Astrocyte (in vitro differentiated cells and primary cell): ENCODE results near the gene HSPBAP1. TPM values are rescaled to one million over a fixed set of nuclear protein-coding genes. Genes with fewer than 3 reads are reported as not detected.

Experiments
- DNase-seq: peaks from one replicate; pipeline ENCODE4 v3.0.0-alpha.2; 2010; ENCODE audit warnings: low read depth
- FAIRE-seq: peaks from 2 replicates; lab custom pipeline; 2011; peaks lifted over from hg19 to GRCh38; lab: Jason Lieb, UNC
- H2AFZ ChIP-seq: 2 replicates; pipeline ENCODE4 v1.6.0; 2012; ENCODE audit warnings: low read depth, low read length, inconsistent platforms
- H3K27ac ChIP-seq: 2 replicates; pipeline ENCODE4 v1.5.1; 2011; ENCODE audit warnings: low read depth, low read length, inconsistent platforms
- H3K27me3 ChIP-seq: 2 replicates; pipeline ENCODE4 v1.6.0; 2011; ENCODE audit warnings: low read length, inconsistent platforms; ENCODE audit not compliant: insufficient read depth
- H3K36me3 ChIP-seq: 2 replicates; pipeline ENCODE4 v1.5.1; 2011; ENCODE audit warnings: low read length, inconsistent platforms; ENCODE audit not compliant: insufficient read depth
- H3K4me1 ChIP-seq: 2 replicates; pipeline ENCODE4 v1.5.1; 2011; ENCODE audit warnings: low read length, inconsistent platforms; ENCODE audit not compliant: insufficient read depth
- H3K4me2 ChIP-seq: 2 replicates; pipeline ENCODE4 v1.6.0; 2012; ENCODE audit warnings: low read length, inconsistent platforms
- H3K4me3 ChIP-seq: 2 replicates; pipeline ENCODE4 v1.5.1; 2011; ENCODE audit warnings: low read depth, mild to moderate bottlenecking, low read length, inconsistent platforms; ENCODE audit not compliant: insufficient read depth
- H3K79me2 ChIP-seq: 2 replicates; pipeline ENCODE4 v1.6.0; 2012; ENCODE audit warnings: mild to moderate bottlenecking, low read length, inconsistent platforms; ENCODE audit not compliant: insufficient read depth
- H3K9ac ChIP-seq: 2 replicates; pipeline ENCODE4 v1.6.0; 2012; ENCODE audit warnings: mild to moderate bottlenecking, low read length, inconsistent platforms
- H3K9me3 ChIP-seq: 2 replicates; pipeline ENCODE4 v1.5.1; 2012; ENCODE audit warnings: low read depth, mild to moderate bottlenecking, low read length, inconsistent platforms; ENCODE audit not compliant: insufficient read depth
- H4K20me1 ChIP-seq: 2 replicates; pipeline ENCODE4 v1.6.0; 2012; ENCODE audit warnings: low read length, inconsistent platforms; ENCODE audit not compliant: insufficient read depth
- H3K27ac Mint-ChIP-seq: one replicate; pipeline ENCODE4 v1.8.0; 2021; ENCODE audit warnings: mild to moderate bottlenecking, mixed read lengths; ENCODE audit not compliant: unreplicated experiment
- H3K27me3 Mint-ChIP-seq: one replicate; pipeline ENCODE4 v1.8.0; 2021; ENCODE audit warnings: low read depth, mixed read lengths; ENCODE audit not compliant: unreplicated experiment
- H3K36me3 Mint-ChIP-seq: one replicate; pipeline ENCODE4 v1.8.0; 2021; ENCODE audit warnings: low read depth, mixed read lengths; ENCODE audit not compliant: unreplicated experiment
- H3K4me1 Mint-ChIP-seq: one replicate; pipeline ENCODE4 v1.8.0; 2021; ENCODE audit warnings: low read depth, mixed read lengths; ENCODE audit not compliant: unreplicated experiment
- H3K4me3 Mint-ChIP-seq: one replicate; pipeline ENCODE4 v1.8.0; 2021; ENCODE audit warnings: mild to moderate bottlenecking, moderate library complexity, mixed read lengths; ENCODE audit not compliant: unreplicated experiment
- H3K9me3 Mint-ChIP-seq: one replicate; pipeline ENCODE4 v1.8.0; 2021; ENCODE audit warnings: mild to moderate bottlenecking, mixed read lengths; ENCODE audit not compliant: unreplicated experiment
- CTCF ChIP-seq: IDR thresholded peaks from 2 replicates; pipeline ENCODE4 v1.5.1; 2011; ENCODE audit warnings: low read depth, mild to moderate bottlenecking, inconsistent platforms, low read length, moderate library complexity; ENCODE audit not compliant: insufficient read depth
- EZH2 ChIP-seq: IDR thresholded peaks from 2 replicates; pipeline ENCODE4 v1.6.1; 2012; ENCODE audit warnings: mild to moderate bottlenecking, low read length, inconsistent platforms; ENCODE audit not compliant: insufficient read depth
- total RNA-seq: library from RNA; stranded (reverse); gene quantifications from 2 replicates; pipeline ENCODE4 v1.2.1, GENCODE V29; 2021

Gene HSPBAP1
- total RNA-seq, 1 donor from 2014 or later, result 4.3 TPM

- peaks cover 37% of the 10 kb centered on the region for H3K36me3 Mint-ChIP-seq
- H3K36me3 ChIP-seq, result no peaks in the 10 kb centered on the region
- H3K27ac ChIP-seq, result no peak overlapping the region
- peaks cover 5% of the 10 kb centered on the region for H3K9me3 Mint-ChIP-seq
- no peak for TF ChIP-seq CTCF
- no peak for TF ChIP-seq EZH2
- H3K4me3 Mint-ChIP-seq, result no peak overlapping the region
- no peaks in the 10 kb centered on the region for H3K4me1 ChIP-seq
- no peaks in the 10 kb centered on the region for H3K27me3 Mint-ChIP-seq
- H3K4me2 ChIP-seq, result no peak overlapping the region
- H3K9me3 ChIP-seq, result no peaks in the 10 kb centered on the region
- no peak for DNase-seq
- H3K9ac ChIP-seq, result no peak overlapping the region
- no peak overlapping the region for H3K27ac Mint-ChIP-seq
- H3K79me2 ChIP-seq, result no peaks in the 10 kb centered on the region
- H4K20me1 ChIP-seq, result no peaks in the 10 kb centered on the region
- no peak overlapping the region for H2AFZ ChIP-seq
- no peaks in the 10 kb centered on the region for H3K27me3 ChIP-seq
- H3K4me3 ChIP-seq, result no peak overlapping the region
- FAIRE-seq, result no peak
- H3K4me1 Mint-ChIP-seq, result no peaks in the 10 kb centered on the region
Measured at GRCh38 chr3:122727766-122728165, 65.9 kb downstream of the HSPBAP1 start.

- TF ChIP-seq CTCF (no peak), EZH2 (no peak)
- FAIRE-seq (no peak), DNase-seq (no peak)
- Mint-ChIP-seq H3K4me1 (no peaks in the 10 kb centered on the region), H3K36me3 (peaks cover 36% of the 10 kb centered on the region), H3K4me3 (no peak overlapping the region), H3K27ac (no peak overlapping the region), H3K27me3 (no peaks in the 10 kb centered on the region), H3K9me3 (peaks cover 3% of the 10 kb centered on the region)
- no peaks in the 10 kb centered on the region for H3K27me3 ChIP-seq
- no peaks in the 10 kb centered on the region for H4K20me1 ChIP-seq
- no peak overlapping the region for H3K27ac ChIP-seq
- H3K9ac ChIP-seq, result no peak overlapping the region
- no peak overlapping the region for H2AFZ ChIP-seq
- no peaks in the 10 kb centered on the region for H3K79me2 ChIP-seq
- no peaks in the 10 kb centered on the region for H3K4me1 ChIP-seq
- no peak overlapping the region for H3K4me3 ChIP-seq
- peaks cover 1% of the 10 kb centered on the region for H3K36me3 ChIP-seq
- no peak overlapping the region for H3K4me2 ChIP-seq
- no peaks in the 10 kb centered on the region for H3K9me3 ChIP-seq
Measured at GRCh38 chr3:122727294-122727693, 66.3 kb downstream of the HSPBAP1 start.

GRCh38 chr3:122725106-122725505, 68.5 kb downstream of the HSPBAP1 start:
- H4K20me1 ChIP-seq, result no peaks in the 10 kb centered on the region
- H3K27ac ChIP-seq, result no peak overlapping the region
- DNase-seq (no peak), FAIRE-seq (no peak)
- peaks cover 3% of the 10 kb centered on the region for H3K36me3 ChIP-seq
- Mint-ChIP-seq H3K27ac (no peak overlapping the region), H3K4me3 (no peak overlapping the region), H3K4me1 (no peaks in the 10 kb centered on the region), H3K9me3 (peaks cover 3% of the 10 kb centered on the region), H3K36me3 (peaks cover 36% of the 10 kb centered on the region), H3K27me3 (no peaks in the 10 kb centered on the region)
- H3K4me2 ChIP-seq, result no peak overlapping the region
- TF ChIP-seq CTCF (no peak), EZH2 (no peak)
- H3K79me2 ChIP-seq, result no peaks in the 10 kb centered on the region
- no peak overlapping the region for H2AFZ ChIP-seq
- H3K9ac ChIP-seq, result no peak overlapping the region
- H3K9me3 ChIP-seq, result no peaks in the 10 kb centered on the region
- H3K4me1 ChIP-seq, result no peaks in the 10 kb centered on the region
- no peaks in the 10 kb centered on the region for H3K27me3 ChIP-seq
- H3K4me3 ChIP-seq, result no peak overlapping the region
